ENCODE data around the gene TMEM238. TPM values are rescaled to one million over a fixed set of nuclear protein-coding genes. Genes with fewer than 3 reads are reported as not detected.

The TMEM238 gene
- polyA plus RNA-seq, 1 of the 3 experiments (the other 2 are of a cell fraction): 0.12 TPM

DNA sequence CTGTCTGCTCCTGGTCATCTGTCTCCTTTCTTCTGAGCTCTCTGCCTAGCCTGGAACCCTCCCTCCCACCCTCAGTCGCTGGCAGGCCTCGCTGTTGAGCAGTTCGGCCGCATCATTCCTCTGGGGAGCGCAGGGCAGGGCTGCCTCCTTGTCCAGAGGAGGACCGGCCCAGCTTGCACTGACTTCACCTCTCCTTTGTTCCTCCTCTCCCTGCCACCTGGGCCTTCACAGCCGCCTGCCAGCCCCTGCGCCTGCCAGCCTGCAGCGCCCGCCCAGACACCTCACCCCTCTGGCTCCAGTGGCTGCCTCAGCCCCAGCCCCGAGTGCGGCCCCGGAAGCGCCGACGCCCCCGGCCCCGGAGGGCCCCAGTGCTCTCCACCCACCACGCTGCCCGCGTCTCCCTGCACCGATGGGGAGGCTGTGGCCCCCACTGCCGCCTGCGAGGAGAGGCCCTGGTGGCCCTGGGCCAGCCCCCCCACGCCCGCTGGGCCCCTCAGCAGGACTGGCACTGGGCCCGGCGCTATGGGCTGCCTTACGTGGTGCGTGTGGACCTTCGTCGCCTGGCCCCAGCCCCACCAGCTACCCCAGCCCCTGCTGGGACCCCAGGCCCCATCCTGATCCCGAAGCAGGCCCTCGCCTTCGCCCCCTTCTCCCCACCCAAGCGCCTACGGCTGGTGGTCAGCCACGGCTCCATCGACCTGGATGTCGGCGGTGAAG is 37.2 kb downstream of the TMEM238 start:
- no peak overlapping the region for H2AFZ ChIP-seq (ENCODE audit: low read depth)
- H3K79me2 ChIP-seq (ENCODE audit: insufficient read depth): no peaks in the 10 kb centered on the region
- ChIA-PET CTCF (interaction anchor here (0.8 to 1.3 kb wide), 3 partner anchors 37 to 157 kb away, joined by 4 read pairs; partner anchors contain the start of gene TMEM238), POLR2A (no interaction called here)
- 98% methylated on average over 41 of the region's 41 CpGs for WGBS (ENCODE audit: low lambda C conversion rate)
- H3K4me1 ChIP-seq (ENCODE audit: control insufficient read depth in 1 of 2, insufficient read depth in 2 of 2, low read depth in 1 of 2, low read length in 1 of 2): peaks cover 0 to 31% of the 10 kb centered on the region in 2 experiments; a peak in 1 of 4 replicates
- H3K27ac ChIP-seq (ENCODE audit: low read depth in 2 of 2, low read length in 1 of 2): no peak overlapping the region
- H3K4me2 ChIP-seq: no peak overlapping the region
- H3F3A ChIP-seq (replicated peaks; ENCODE audit: insufficient read depth): peaks cover 6% of the 10 kb centered on the region
- TF ChIP-seq USF2 (IDR thresholded peaks at IDR 0.05; ENCODE audit: borderline replicate concordance, low read depth, low read length) (no peak), FOXJ3 (CRISPR knock-in tag; IDR thresholded peaks at IDR 0.05) (no peak), RXRA (IDR thresholded peaks at IDR 0.05; ENCODE audit: borderline replicate concordance, low read depth) (no peak), TAF1 (IDR thresholded peaks at IDR 0.05; ENCODE audit: borderline replicate concordance, low read depth, low read length) (no peak), REST (IDR thresholded peaks at IDR 0.05; ENCODE audit: low read depth, low read length) (no peak), RFX5 (IDR thresholded peaks at IDR 0.05; ENCODE audit: low read length) (no peak), YY1 (IDR thresholded peaks at IDR 0.05; ENCODE audit: low read depth) (no peak), TCF12 (IDR thresholded peaks at IDR 0.05) (no peak), POLR2AphosphoS5 (IDR thresholded peaks at IDR 0.05; ENCODE audit: low read depth, low read length) (no peak), MXI1 (IDR thresholded peaks at IDR 0.05; ENCODE audit: low read depth, low read length) (no peak), NRF1 (IDR thresholded peaks at IDR 0.05; ENCODE audit: low read depth, low read length) (no peak), FOSL2 (IDR thresholded peaks at IDR 0.05; ENCODE audit: borderline replicate concordance, low read depth) (no peak), NFIC (IDR thresholded peaks at IDR 0.05; ENCODE audit: borderline replicate concordance) (no peak), JUND (IDR thresholded peaks at IDR 0.05) (no peak), TEAD4 (IDR thresholded peaks at IDR 0.05; ENCODE audit: borderline replicate concordance, insufficient read depth) (no peak), EZH2phosphoT487 (IDR thresholded peaks at IDR 0.05; ENCODE audit: borderline replicate concordance, low read depth) (no peak), RAD21 (IDR thresholded peaks at IDR 0.05; ENCODE audit: low read length) (no peak), SMC3 (IDR thresholded peaks at IDR 0.05; ENCODE audit: low read depth, low read length) (no peak)
- TF ChIP-seq, protein P1, sequence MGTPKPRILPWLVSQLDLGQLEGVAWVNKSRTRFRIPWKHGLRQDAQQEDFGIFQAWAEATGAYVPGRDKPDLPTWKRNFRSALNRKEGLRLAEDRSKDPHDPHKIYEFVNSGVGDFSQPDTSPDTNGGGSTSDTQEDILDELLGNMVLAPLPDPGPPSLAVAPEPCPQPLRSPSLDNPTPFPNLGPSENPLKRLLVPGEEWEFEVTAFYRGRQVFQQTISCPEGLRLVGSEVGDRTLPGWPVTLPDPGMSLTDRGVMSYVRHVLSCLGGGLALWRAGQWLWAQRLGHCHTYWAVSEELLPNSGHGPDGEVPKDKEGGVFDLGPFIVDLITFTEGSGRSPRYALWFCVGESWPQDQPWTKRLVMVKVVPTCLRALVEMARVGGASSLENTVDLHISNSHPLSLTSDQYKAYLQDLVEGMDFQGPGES (IDR thresholded peaks at IDR 0.05; ENCODE audit: low read depth, low read length): no peak
- TF ChIP-seq, protein P2, sequence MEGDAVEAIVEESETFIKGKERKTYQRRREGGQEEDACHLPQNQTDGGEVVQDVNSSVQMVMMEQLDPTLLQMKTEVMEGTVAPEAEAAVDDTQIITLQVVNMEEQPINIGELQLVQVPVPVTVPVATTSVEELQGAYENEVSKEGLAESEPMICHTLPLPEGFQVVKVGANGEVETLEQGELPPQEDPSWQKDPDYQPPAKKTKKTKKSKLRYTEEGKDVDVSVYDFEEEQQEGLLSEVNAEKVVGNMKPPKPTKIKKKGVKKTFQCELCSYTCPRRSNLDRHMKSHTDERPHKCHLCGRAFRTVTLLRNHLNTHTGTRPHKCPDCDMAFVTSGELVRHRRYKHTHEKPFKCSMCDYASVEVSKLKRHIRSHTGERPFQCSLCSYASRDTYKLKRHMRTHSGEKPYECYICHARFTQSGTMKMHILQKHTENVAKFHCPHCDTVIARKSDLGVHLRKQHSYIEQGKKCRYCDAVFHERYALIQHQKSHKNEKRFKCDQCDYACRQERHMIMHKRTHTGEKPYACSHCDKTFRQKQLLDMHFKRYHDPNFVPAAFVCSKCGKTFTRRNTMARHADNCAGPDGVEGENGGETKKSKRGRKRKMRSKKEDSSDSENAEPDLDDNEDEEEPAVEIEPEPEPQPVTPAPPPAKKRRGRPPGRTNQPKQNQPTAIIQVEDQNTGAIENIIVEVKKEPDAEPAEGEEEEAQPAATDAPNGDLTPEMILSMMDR (IDR thresholded peaks at IDR 0.05): no peak
- no peaks in the 10 kb centered on the region for H3K9me2 ChIP-seq
- no peak overlapping the region for H3K4me3 ChIP-seq (ENCODE audit: low read depth in 2 of 2, low read length in 1 of 2)
- no peaks in the 10 kb centered on the region for H3K27me3 ChIP-seq (ENCODE audit: insufficient read depth)
- H3K36me3 ChIP-seq (replicated peaks in 1 of 2; ENCODE audit: control insufficient read depth in 1 of 2, insufficient read depth in 2 of 2, low read length in 1 of 2): peaks cover 0 to 4% of the 10 kb centered on the region in 2 experiments
- DNase-seq: no peak
- no peaks in the 10 kb centered on the region for H4K20me1 ChIP-seq (ENCODE audit: insufficient read depth)
- no peaks in the 10 kb centered on the region for H3K9me3 ChIP-seq
- no peak overlapping the region for H3K9ac ChIP-seq
